NCI-H1417 treated with DMSO at 0.1 percent for 48 hours (cell line): ENCODE measurements around the gene PNO1.
"Not testable (repeated sequence)": the region's sequence is repeated elsewhere in the genome, so short reads cannot be mapped to it uniquely, and the experiment has no call there.

ENCODE experiments used
- DNase-seq: peaks from one replicate; lab custom pipeline; 2025; lab: John Stamatoyannopoulos, UW

PNO1 gene

GRCh38 chr2:68157402-68158133, at the start of gene PNO1:
Gene PNO1, plus strand, starts transcription at chr2:68157888. Its CDS starts 47 bp downstream, at chr2:68157935.
- DNase-seq: peak; percentile 94

GRCh38 chr2:68108120-68108519, 49.6 kb upstream of the PNO1 start:
- DNase-seq: no peak

- no peak for DNase-seq
Measured at GRCh38 chr2:68110102-68110501, 47.6 kb upstream of the PNO1 start.

GRCh38 chr2:68115965-68116364, 41.7 kb upstream of the PNO1 start:
- no peak for DNase-seq

- DNase-seq: not testable (repeated sequence)
Measured at GRCh38 chr2:68117922-68118321, 39.8 kb upstream of the PNO1 start.

- DNase-seq: no peak
Measured at GRCh38 chr2:68118816-68119215, 38.9 kb upstream of the PNO1 start.

GRCh38 chr2:68119504-68119903, 38.2 kb upstream of the PNO1 start:
- no peak for DNase-seq

GRCh38 chr2:68121873-68122679, 35.6 kb upstream of the PNO1 start:
- peak; percentile 11 for DNase-seq

- no peak for DNase-seq
Measured at GRCh38 chr2:68122680-68122964, 35.1 kb upstream of the PNO1 start.

- no peak for DNase-seq
Measured at GRCh38 chr2:68124321-68124720, 33.4 kb upstream of the PNO1 start.

GRCh38 chr2:68125821-68126220, 31.9 kb upstream of the PNO1 start:
- no peak for DNase-seq

- no peak for DNase-seq
Measured at GRCh38 chr2:68126561-68126960, 31.1 kb upstream of the PNO1 start.

- no peak for DNase-seq
Measured at GRCh38 chr2:68127358-68128242, 30.1 kb upstream of the PNO1 start.

GRCh38 chr2:68134120-68134519, 23.6 kb upstream of the PNO1 start:
- DNase-seq: no peak

GRCh38 chr2:68134554-68134953, 23.1 kb upstream of the PNO1 start:
- no peak for DNase-seq

- DNase-seq: no peak
Measured at GRCh38 chr2:68135448-68136320, 22.0 kb upstream of the PNO1 start.

- no peak for DNase-seq
Measured at GRCh38 chr2:68141875-68142274, 15.8 kb upstream of the PNO1 start.

- no peak for DNase-seq
Measured at GRCh38 chr2:68151037-68151436, 6.7 kb upstream of the PNO1 start.

- no peak for DNase-seq
Measured at GRCh38 chr2:68152681-68153347, 4.9 kb upstream of the PNO1 start.

GRCh38 chr2:68155618-68156017, 2.1 kb upstream of the PNO1 start:
- no peak for DNase-seq

- no peak for DNase-seq
Measured at GRCh38 chr2:68156419-68156818, 1.3 kb upstream of the PNO1 start.
